GM12878 (cell line): ENCODE measurements around the gene GALK1. TPM values are rescaled to one million over a fixed set of nuclear protein-coding genes. Genes with fewer than 3 reads are reported as not detected.

Experiments used
- ATAC-seq: fragments of 200-7000 bp; cut with Tn5 transposase; 3 replicates; pipeline ENCODE4 v1.9.1; 2020; ENCODE audit warnings: mild to moderate bottlenecking, moderate library complexity
- BruUV-seq: library from RNA; stranded (reverse); fragments of 400-500 nt; replicated peaks from 2 replicates; lab custom pipeline; 2021; lab: Mats Ljungman, UMichigan
- CTCF ChIA-PET: fragments of 300-600 bp; sonication (Branson Sonifier 250); formaldehyde crosslinking; extraction: SDS; loops from one replicate; lab custom pipeline; 2021; ENCODE audit warnings: inconsistent platforms; lab: Yijun Ruan, JAX
- POLR2A ChIA-PET: fragments of 350-600 bp; formaldehyde crosslinking; extraction: SDS; loops from one replicate; lab custom pipeline; 2021; ENCODE audit warnings: inconsistent platforms; lab: Charles Lee
- RAD21 ChIA-PET: fragments of 300-600 bp; sonication (Branson Sonifier 250); formaldehyde crosslinking; loops from one replicate; lab custom pipeline; 2023; ENCODE audit warnings: antibody characterized with exemption; ENCODE audit not compliant: unreplicated experiment; lab: Charles Lee
- SMC1A ChIA-PET: fragments of 300-600 bp; sonication (Branson Sonifier 250); formaldehyde crosslinking; loops from one replicate; lab custom pipeline; 2023; ENCODE audit not compliant: unreplicated experiment, uncharacterized antibody; lab: Charles Lee
- DNase-seq: peaks from one replicate; pipeline ENCODE4 v3.0.0-alpha.2; 2011; ENCODE audit warnings: low read depth, low spot score
- FAIRE-seq: peaks from 3 replicates; lab custom pipeline; 2011; peaks lifted over from hg19 to GRCh38; lab: Jason Lieb, UNC
- H2AFZ ChIP-seq: 2 replicates; pipeline ENCODE4 v1.6.0; 2011; ENCODE audit warnings: low read depth, low read length, control low read depth; ENCODE audit not compliant: control insufficient read depth
- H3K27ac ChIP-seq: 2 replicates; pipeline ENCODE4 v1.5.1; 2011; ENCODE audit warnings: control low read depth; ENCODE audit not compliant: control insufficient read depth, insufficient read depth
- H3K27me3 ChIP-seq, 2 experiments: replicated peaks in 1 of 2; 2 replicates each; pipeline versions ENCODE4 v1.6.0 to v1.6.1; 2011; ENCODE audit warnings: low read length in 1 of 2; ENCODE audit not compliant: control insufficient read depth in 2 of 2, insufficient read depth in 2 of 2
- H3K36me3 ChIP-seq, 2 experiments: 2 replicates each; pipeline ENCODE4 v1.5.1; 2011; ENCODE audit warnings: low read length in 1 of 2; ENCODE audit not compliant: control insufficient read depth in 2 of 2, insufficient read depth in 2 of 2
- H3K4me1 ChIP-seq: 2 replicates; pipeline ENCODE4 v1.6.1; 2011; ENCODE audit warnings: mild to moderate bottlenecking, low read length, moderate library complexity, mixed read lengths; ENCODE audit not compliant: control insufficient read depth, insufficient read depth
- H3K4me2 ChIP-seq: 2 replicates; pipeline ENCODE4 v1.6.0; 2011; ENCODE audit warnings: control low read depth; ENCODE audit not compliant: control insufficient read depth, insufficient read depth
- H3K4me3 ChIP-seq: fragments of 200-600 bp; sonication (generic); 2 replicates; pipeline ENCODE4 v1.5.1; 2016
- H3K79me2 ChIP-seq: 2 replicates; pipeline ENCODE4 v1.6.0; 2011; ENCODE audit warnings: low read length; ENCODE audit not compliant: control insufficient read depth, insufficient read depth
- H3K9ac ChIP-seq: 2 replicates; pipeline ENCODE4 v1.8.0; 2011; ENCODE audit warnings: low read length, control low read depth, mixed read lengths; ENCODE audit not compliant: control insufficient read depth, insufficient read depth
- H3K9me3 ChIP-seq: replicated peaks from 3 replicates; pipeline ENCODE4 v1.5.1; 2011; ENCODE audit warnings: mild to moderate bottlenecking, low read length; ENCODE audit not compliant: control insufficient read depth, insufficient read depth
- H4K20me1 ChIP-seq: 2 replicates; pipeline ENCODE4 v1.6.0; 2011; ENCODE audit not compliant: control insufficient read depth, insufficient read depth
- ESRRA ChIP-seq: IDR thresholded peaks from 2 replicates; pipeline ENCODE4 v1.6.1; 2012; ENCODE audit warnings: mild to moderate bottlenecking, low read length, improper control_type of control experiment
- EZH2 ChIP-seq: IDR thresholded peaks from 2 replicates; pipeline ENCODE4 v1.6.1; 2012; ENCODE audit warnings: low read depth, mild to moderate bottlenecking, control low read depth, inconsistent platforms, low read length, borderline replicate concordance; ENCODE audit not compliant: control insufficient read depth
- HCFC1 ChIP-seq: fragments of 150-350 bp; IDR thresholded peaks from 2 replicates; pipeline ENCODE4 v1.6.1; 2014; ENCODE audit warnings: low read length
- KAT2A ChIP-seq: conservative IDR thresholded peaks from 2 replicates; pipeline ENCODE4 v1.6.1; 2011; ENCODE audit warnings: low read depth, low read length; ENCODE audit not compliant: control insufficient read depth
- MYB ChIP-seq: fragments of 150-350 bp; IDR thresholded peaks from 2 replicates; pipeline ENCODE4 v1.6.1; 2014; ENCODE audit warnings: mild to moderate bottlenecking, low read depth, low read length, borderline replicate concordance
- RBBP5 ChIP-seq: fragments of 200-600 bp; sonication (generic); conservative IDR thresholded peaks from 2 replicates; pipeline ENCODE4 v1.6.1; 2016
- SMAD1 ChIP-seq: fragments of 450-650 bp; IDR thresholded peaks from 2 replicates; pipeline ENCODE4 v1.6.1; 2018; ENCODE audit warnings: mild to moderate bottlenecking, low read depth; ENCODE audit not compliant: partially characterized antibody
- TARDBP ChIP-seq: IDR thresholded peaks from 2 replicates; pipeline ENCODE4 v1.6.1; 2016; ENCODE audit warnings: borderline replicate concordance
- TCF7 ChIP-seq: IDR thresholded peaks from 2 replicates; pipeline ENCODE4 v1.6.1; 2014; ENCODE audit warnings: antibody characterized with exemption, borderline replicate concordance
- ZBTB11 ChIP-seq: fragments of 450-650 bp; formaldehyde crosslinking; IDR thresholded peaks from 2 replicates; pipeline ENCODE4 v1.5.0; 2022; ENCODE audit warnings: mild to moderate bottlenecking, missing genetic modification characterization
- WGBS: methylation state at CpG from one replicate; pipeline ENCODE4 v1.1.6; 2016; ENCODE audit warnings: low lambda C conversion rate; ENCODE audit not compliant: insufficient replicate concordance, insufficient coverage; ENCODE audit errors: missing lambda C conversion rate; 5-methylcytosine and 5-hydroxymethylcytosine counted together
- in situ Hi-C: fragments of 300-500 bp; cut with MboI; formaldehyde crosslinking; loops from 9 replicates; pipeline ENCODE4 v1.14.3; 2018; ENCODE audit warnings: mixed read lengths
- intact Hi-C: fragments of 100-400 bp; cut with micrococcal nuclease; formaldehyde crosslinking; loops from one replicate; pipeline ENCODE4 v1.14.2; 2022; ENCODE audit not compliant: unreplicated experiment
- polyA plus RNA-seq, 11 experiments: library from polyadenylated mRNA; depleted of rRNA in 4 of 11; unstranded in 6 of 11; stranded (reverse) in 5 of 11; fragments of >200 nt; fragmentation: Nextera tagmentation in 4 of 11; fragmentation: Illumina TruSeq in 1 of 11; extraction: Ambion mirVana in 4 of 11; extraction: Trizol in 1 of 11; gene quantifications; 1 replicate in 1 of 11; 2 replicates in 10 of 11; pipeline versions ENCODE4 v1.2.1 to v1.2.3, GENCODE V29; 2011 to 2016; ENCODE audit warnings: inconsistent platforms in 2 of 11, missing spikeins in 2 of 11, low read depth in 1 of 11
- total RNA-seq, 4 experiments: library from RNA; depleted of rRNA in 3 of 4; stranded (reverse); fragments of >200 nt in 3 of 4; fragmentation: Illumina TruSeq in 1 of 4; extraction: Trizol in 1 of 4; gene quantifications; 2 replicates each; pipeline versions ENCODE4 v1.2.1 to v1.2.3, GENCODE V29; 2013 to 2021
- TF ChIP-seq, protein P1 (sequence below): fragments of 450-650 bp; IDR thresholded peaks from 2 replicates; pipeline ENCODE4 v1.6.1; 2018; ENCODE audit warnings: borderline replicate concordance, mild to moderate bottlenecking; ENCODE audit not compliant: partially characterized antibody

The GALK1 gene
- total and polyA plus RNA-seq, 10 of the 15 experiments (the other 5 are each of a cell fraction or from before 2014, with no cell fraction given): 0.21 to 43.8 (median 21.4) TPM

- Histone ChIP-seq H3K79me2 (no peaks in the 10 kb centered on the region), H3K9ac (no peak overlapping the region), H3K4me3 (no peak overlapping the region), H2AFZ (no peak overlapping the region), H3K36me3 (no peaks in the 10 kb centered on the region), H3K4me1 (peaks cover 5% of the 10 kb centered on the region), H4K20me1 (no peaks in the 10 kb centered on the region; the same call in 1 of the 2 replicates), H3K4me2 (no peak overlapping the region), H3K27ac (no peak overlapping the region), H3K9me3 (no peaks in the 10 kb centered on the region), H3K27me3 (no peaks in the 10 kb centered on the region)
- SMC1A ChIA-PET: interaction anchor here (0.8 to 6.9 kb wide), 11 partner anchors 10 to 147 kb away, joined by 4 to 72 read pairs (median 7); partner anchors contain the start of gene SMIM5
- POLR2A ChIA-PET: interaction anchor here (0.6 to 1.0 kb wide), 4 partner anchors 62 to 324 kb away, joined by 3 to 8 read pairs (median 4); no protein-coding TSS in a partner anchor
- in situ Hi-C loops: loop anchor here (5.0 to 10.0 kb wide), 2 partner anchors 76 to 114 kb away; partner anchors contain the start of gene SMIM5
- WGBS: 42% methylated on average over 9 of the region's 9 CpGs
- CTCF ChIA-PET: interaction anchor here (0.6 to 10.6 kb wide), 30 partner anchors 8 to 330 kb away, joined by 3 to 336 read pairs (median 8); partner anchors contain the start of genes RECQL5, SAP30BP and SMIM5
- no TSS peak for BruUV-seq
- no peak for ATAC-seq
- RAD21 ChIA-PET: interaction anchor here (0.6 to 7.1 kb wide), 16 partner anchors 10 to 320 kb away, joined by 3 to 148 read pairs (median 6); partner anchors contain the start of genes SMIM5 and TSEN54
- no peak for FAIRE-seq
- TF ChIP-seq TCF7 (no peak), ESRRA (no peak), MYB (no peak), EZH2 (no peak), ZBTB11 (CRISPR knock-in tag) (no peak), KAT2A (no peak), HCFC1 (no peak), TARDBP (no peak), RBBP5 (no peak), SMAD1 (no peak)
- TF ChIP-seq, protein P1, sequence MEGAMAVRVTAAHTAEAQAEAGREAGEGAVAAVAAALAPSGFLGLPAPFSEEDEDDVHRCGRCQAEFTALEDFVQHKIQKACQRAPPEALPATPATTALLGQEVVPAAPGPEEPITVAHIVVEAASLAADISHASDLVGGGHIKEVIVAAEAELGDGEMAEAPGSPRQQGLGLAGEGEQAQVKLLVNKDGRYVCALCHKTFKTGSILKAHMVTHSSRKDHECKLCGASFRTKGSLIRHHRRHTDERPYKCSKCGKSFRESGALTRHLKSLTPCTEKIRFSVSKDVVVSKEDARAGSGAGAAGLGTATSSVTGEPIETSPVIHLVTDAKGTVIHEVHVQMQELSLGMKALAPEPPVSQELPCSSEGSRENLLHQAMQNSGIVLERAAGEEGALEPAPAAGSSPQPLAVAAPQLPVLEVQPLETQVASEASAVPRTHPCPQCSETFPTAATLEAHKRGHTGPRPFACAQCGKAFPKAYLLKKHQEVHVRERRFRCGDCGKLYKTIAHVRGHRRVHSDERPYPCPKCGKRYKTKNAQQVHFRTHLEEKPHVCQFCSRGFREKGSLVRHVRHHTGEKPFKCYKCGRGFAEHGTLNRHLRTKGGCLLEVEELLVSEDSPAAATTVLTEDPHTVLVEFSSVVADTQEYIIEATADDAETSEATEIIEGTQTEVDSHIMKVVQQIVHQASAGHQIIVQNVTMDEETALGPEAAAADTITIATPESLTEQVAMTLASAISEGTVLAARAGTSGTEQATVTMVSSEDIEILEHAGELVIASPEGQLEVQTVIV: no peak
- no peak for DNase-seq
- intact Hi-C loops: loop anchor here (1.0 to 2.0 kb wide), 2 partner anchors 73 to 148 kb away; no protein-coding TSS in a partner anchor
These were observed 16.3 kb downstream of the GALK1 start for GRCh38 chr17:75748706-75749105.
